ENCODE results near the gene MAPK7.

MAPK7 gene

GRCh38 chr17:19365499-19365817 lies 12.8 kb upstream of the MAPK7 start (continued):
- TF ChIP-seq, protein P1, sequence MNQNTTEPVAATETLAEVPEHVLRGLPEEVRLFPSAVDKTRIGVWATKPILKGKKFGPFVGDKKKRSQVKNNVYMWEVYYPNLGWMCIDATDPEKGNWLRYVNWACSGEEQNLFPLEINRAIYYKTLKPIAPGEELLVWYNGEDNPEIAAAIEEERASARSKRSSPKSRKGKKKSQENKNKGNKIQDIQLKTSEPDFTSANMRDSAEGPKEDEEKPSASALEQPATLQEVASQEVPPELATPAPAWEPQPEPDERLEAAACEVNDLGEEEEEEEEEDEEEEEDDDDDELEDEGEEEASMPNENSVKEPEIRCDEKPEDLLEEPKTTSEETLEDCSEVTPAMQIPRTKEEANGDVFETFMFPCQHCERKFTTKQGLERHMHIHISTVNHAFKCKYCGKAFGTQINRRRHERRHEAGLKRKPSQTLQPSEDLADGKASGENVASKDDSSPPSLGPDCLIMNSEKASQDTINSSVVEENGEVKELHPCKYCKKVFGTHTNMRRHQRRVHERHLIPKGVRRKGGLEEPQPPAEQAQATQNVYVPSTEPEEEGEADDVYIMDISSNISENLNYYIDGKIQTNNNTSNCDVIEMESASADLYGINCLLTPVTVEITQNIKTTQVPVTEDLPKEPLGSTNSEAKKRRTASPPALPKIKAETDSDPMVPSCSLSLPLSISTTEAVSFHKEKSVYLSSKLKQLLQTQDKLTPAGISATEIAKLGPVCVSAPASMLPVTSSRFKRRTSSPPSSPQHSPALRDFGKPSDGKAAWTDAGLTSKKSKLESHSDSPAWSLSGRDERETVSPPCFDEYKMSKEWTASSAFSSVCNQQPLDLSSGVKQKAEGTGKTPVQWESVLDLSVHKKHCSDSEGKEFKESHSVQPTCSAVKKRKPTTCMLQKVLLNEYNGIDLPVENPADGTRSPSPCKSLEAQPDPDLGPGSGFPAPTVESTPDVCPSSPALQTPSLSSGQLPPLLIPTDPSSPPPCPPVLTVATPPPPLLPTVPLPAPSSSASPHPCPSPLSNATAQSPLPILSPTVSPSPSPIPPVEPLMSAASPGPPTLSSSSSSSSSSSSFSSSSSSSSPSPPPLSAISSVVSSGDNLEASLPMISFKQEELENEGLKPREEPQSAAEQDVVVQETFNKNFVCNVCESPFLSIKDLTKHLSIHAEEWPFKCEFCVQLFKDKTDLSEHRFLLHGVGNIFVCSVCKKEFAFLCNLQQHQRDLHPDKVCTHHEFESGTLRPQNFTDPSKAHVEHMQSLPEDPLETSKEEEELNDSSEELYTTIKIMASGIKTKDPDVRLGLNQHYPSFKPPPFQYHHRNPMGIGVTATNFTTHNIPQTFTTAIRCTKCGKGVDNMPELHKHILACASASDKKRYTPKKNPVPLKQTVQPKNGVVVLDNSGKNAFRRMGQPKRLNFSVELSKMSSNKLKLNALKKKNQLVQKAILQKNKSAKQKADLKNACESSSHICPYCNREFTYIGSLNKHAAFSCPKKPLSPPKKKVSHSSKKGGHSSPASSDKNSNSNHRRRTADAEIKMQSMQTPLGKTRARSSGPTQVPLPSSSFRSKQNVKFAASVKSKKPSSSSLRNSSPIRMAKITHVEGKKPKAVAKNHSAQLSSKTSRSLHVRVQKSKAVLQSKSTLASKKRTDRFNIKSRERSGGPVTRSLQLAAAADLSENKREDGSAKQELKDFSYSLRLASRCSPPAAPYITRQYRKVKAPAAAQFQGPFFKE (tag by site-specific recombination; IDR thresholded peaks at IDR 0.05; ENCODE audit: borderline replicate concordance): no peak
- TF ChIP-seq ZBTB1 (tag by site-specific recombination; IDR thresholded peaks at IDR 0.05) (no peak), ZNF132 (tag by site-specific recombination; IDR thresholded peaks at IDR 0.05; ENCODE audit: borderline replicate concordance) (no peak), ZNF791 (tag by site-specific recombination; IDR thresholded peaks at IDR 0.05) (no peak), PBX3 (CRISPR knock-in tag; IDR thresholded peaks at IDR 0.05) (no peak), ZBTB17 (tag by site-specific recombination; IDR thresholded peaks at IDR 0.05) (no peak), SP3 (tag by site-specific recombination; IDR thresholded peaks at IDR 0.05) (no peak), ZNF560 (tag by site-specific recombination; IDR thresholded peaks at IDR 0.05; ENCODE audit: borderline replicate concordance) (no peak)
- TF ChIP-seq, protein P2, sequence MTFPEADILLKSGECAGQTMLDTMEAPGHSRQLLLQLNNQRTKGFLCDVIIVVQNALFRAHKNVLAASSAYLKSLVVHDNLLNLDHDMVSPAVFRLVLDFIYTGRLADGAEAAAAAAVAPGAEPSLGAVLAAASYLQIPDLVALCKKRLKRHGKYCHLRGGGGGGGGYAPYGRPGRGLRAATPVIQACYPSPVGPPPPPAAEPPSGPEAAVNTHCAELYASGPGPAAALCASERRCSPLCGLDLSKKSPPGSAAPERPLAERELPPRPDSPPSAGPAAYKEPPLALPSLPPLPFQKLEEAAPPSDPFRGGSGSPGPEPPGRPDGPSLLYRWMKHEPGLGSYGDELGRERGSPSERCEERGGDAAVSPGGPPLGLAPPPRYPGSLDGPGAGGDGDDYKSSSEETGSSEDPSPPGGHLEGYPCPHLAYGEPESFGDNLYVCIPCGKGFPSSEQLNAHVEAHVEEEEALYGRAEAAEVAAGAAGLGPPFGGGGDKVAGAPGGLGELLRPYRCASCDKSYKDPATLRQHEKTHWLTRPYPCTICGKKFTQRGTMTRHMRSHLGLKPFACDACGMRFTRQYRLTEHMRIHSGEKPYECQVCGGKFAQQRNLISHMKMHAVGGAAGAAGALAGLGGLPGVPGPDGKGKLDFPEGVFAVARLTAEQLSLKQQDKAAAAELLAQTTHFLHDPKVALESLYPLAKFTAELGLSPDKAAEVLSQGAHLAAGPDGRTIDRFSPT (tag by site-specific recombination; IDR thresholded peaks at IDR 0.05): no peak

- no peaks in the 10 kb centered on the region for H3K9me3 ChIP-seq (ENCODE audit: control insufficient read depth, insufficient read depth, low read depth, low read length)
- ChIA-PET CTCF (interaction anchor here (0.6 to 5.6 kb wide), 8 partner anchors 12 to 397 kb away, joined by 3 to 156 read pairs (median 4); partner anchors contain the start of gene MAPK7), POLR2A (interaction anchor here (0.6 to 0.9 kb wide), 2 partner anchors 83 to 141 kb away, joined by 3 read pairs; no protein-coding TSS in a partner anchor)
- no peak overlapping the region for H3K27ac ChIP-seq (ENCODE audit: extremely low read depth, low read depth, low read length)
- H3K36me3 ChIP-seq (ENCODE audit: control insufficient read depth in 2 of 2, insufficient read depth in 1 of 2, low read length in 2 of 2): no peaks in the 10 kb centered on the region
- H3K4me3 ChIP-seq (ENCODE audit: low read depth, low read length): no peak overlapping the region
- H3K4me1 ChIP-seq (ENCODE audit: control insufficient read depth, insufficient read depth, low read length): peaks cover 5% of the 10 kb centered on the region
- TF ChIP-seq ZFP3 (tag by site-specific recombination; IDR thresholded peaks at IDR 0.05; ENCODE audit: low read depth) (peak; percentile 86), PRDM1 (tag by site-specific recombination; IDR thresholded peaks at IDR 0.05) (no peak)
Measured at GRCh38 chr17:19365833-19366636, 12.3 kb upstream of the MAPK7 start.

- Histone ChIP-seq H3K9me3 (ENCODE audit: control insufficient read depth, insufficient read depth, low read depth, low read length) (no peaks in the 10 kb centered on the region), H3K27ac (ENCODE audit: extremely low read depth, low read depth, low read length) (no peak overlapping the region), H3K4me3 (ENCODE audit: low read depth, low read length) (no peak overlapping the region), H3K36me3 (ENCODE audit: control insufficient read depth in 2 of 2, insufficient read depth in 1 of 2, low read length in 2 of 2) (no peaks in the 10 kb centered on the region), H3K4me1 (ENCODE audit: control insufficient read depth, insufficient read depth, low read length) (peaks cover 4% of the 10 kb centered on the region)
- ChIA-PET POLR2A (no interaction called here), CTCF (interaction anchor here (0.6 to 5.6 kb wide), 4 partner anchors 11 to 951 kb away, joined by 3 to 156 read pairs (median 6); partner anchors contain the start of gene MAPK7)
- TF ChIP-seq ZFP3 (tag by site-specific recombination; IDR thresholded peaks at IDR 0.05; ENCODE audit: low read depth) (no peak), SCRT2 (tag by site-specific recombination; IDR thresholded peaks at IDR 0.05) (no peak), REST (tag by site-specific recombination; IDR thresholded peaks at IDR 0.05) (no peak), MEIS1 (CRISPR knock-in tag; IDR thresholded peaks at IDR 0.05; ENCODE audit: borderline replicate concordance) (no peak)
- TF ChIP-seq, protein P3, sequence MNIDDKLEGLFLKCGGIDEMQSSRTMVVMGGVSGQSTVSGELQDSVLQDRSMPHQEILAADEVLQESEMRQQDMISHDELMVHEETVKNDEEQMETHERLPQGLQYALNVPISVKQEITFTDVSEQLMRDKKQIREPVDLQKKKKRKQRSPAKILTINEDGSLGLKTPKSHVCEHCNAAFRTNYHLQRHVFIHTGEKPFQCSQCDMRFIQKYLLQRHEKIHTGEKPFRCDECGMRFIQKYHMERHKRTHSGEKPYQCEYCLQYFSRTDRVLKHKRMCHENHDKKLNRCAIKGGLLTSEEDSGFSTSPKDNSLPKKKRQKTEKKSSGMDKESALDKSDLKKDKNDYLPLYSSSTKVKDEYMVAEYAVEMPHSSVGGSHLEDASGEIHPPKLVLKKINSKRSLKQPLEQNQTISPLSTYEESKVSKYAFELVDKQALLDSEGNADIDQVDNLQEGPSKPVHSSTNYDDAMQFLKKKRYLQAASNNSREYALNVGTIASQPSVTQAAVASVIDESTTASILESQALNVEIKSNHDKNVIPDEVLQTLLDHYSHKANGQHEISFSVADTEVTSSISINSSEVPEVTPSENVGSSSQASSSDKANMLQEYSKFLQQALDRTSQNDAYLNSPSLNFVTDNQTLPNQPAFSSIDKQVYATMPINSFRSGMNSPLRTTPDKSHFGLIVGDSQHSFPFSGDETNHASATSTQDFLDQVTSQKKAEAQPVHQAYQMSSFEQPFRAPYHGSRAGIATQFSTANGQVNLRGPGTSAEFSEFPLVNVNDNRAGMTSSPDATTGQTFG (tag by site-specific recombination; IDR thresholded peaks at IDR 0.05; ENCODE audit: borderline replicate concordance): no peak
Measured at GRCh38 chr17:19366637-19366972, 11.7 kb upstream of the MAPK7 start.
